ENCODE data around the gene SEMA3A. TPM values are rescaled to one million over a fixed set of nuclear protein-coding genes. Genes with fewer than 3 reads are reported as not detected.

Gene SEMA3A
- polyA plus RNA-seq, 1 donor from 2014 or later, result 22.8 TPM

DNA sequence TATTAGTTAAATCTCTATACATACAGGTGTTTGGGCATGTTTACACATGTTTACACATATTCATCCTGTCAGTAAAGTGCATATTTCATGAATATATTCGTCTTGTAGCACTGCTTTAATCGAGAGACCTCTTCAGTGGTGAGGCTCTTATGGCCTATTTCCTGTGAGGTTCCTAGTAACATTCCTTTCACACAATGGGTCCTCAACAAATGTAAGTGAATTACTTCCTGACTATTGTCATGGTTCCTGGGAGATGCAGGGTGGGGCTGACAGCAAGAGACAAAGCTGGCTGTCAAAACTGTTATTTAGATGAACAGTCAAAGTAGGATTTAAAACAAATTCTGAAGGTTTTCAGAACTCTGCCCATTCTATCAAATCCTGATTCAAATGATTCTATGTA lies 12.4 kb upstream of the SEMA3A start:
- no peak overlapping the region for H3K4me2 ChIP-seq (ENCODE audit: low read length)
- H3K27ac ChIP-seq (ENCODE audit: low read length), result no peak overlapping the region

DNA sequence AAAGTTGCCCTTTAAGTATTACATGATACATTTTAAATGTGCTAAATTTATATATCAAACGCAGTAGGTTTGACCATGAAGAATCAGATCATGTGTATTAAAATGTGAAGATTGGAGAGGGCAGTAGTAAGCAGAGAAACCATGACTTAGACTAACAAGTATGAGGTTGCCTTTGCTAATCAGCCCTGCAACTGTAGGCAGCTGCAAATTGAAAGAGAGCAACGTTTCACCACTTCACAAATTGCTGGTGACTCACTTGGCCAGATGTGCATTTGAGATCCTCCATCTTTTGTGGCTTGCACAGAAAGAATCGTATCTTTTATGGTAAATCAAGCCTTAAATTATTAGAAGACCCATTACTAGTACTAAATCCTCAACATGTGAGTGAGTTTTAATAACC lies 10.1 kb upstream of the SEMA3A start:
- TF ChIP-seq SMC3 (conservative IDR thresholded peaks at IDR 0.05; ENCODE audit: poor library complexity), result no peak
- no peak overlapping the region for H3K4me2 ChIP-seq (ENCODE audit: low read length)
- no peak overlapping the region for H2AFZ ChIP-seq (ENCODE audit: low read depth, low read length)
- H3K4me3 ChIP-seq (ENCODE audit: low read length), result no peak overlapping the region
- H4K20me1 ChIP-seq (ENCODE audit: insufficient read depth), result no peaks in the 10 kb centered on the region
- H3K9ac ChIP-seq (ENCODE audit: low read length), result no peak overlapping the region
- H3K9me3 ChIP-seq (ENCODE audit: low read length), result no peaks in the 10 kb centered on the region
- H3K27ac ChIP-seq (ENCODE audit: low read length), result no peak overlapping the region
- no peaks in the 10 kb centered on the region for H3F3A ChIP-seq (ENCODE audit: insufficient read depth, low read length, poor library complexity, severe bottlenecking)
- no peaks in the 10 kb centered on the region for H3K27me3 ChIP-seq (ENCODE audit: insufficient read depth, low read depth, low read length)
- H3K36me3 ChIP-seq (ENCODE audit: insufficient read depth, low read length), result no peaks in the 10 kb centered on the region
- H3K79me2 ChIP-seq (replicated peaks; ENCODE audit: insufficient read depth, low read length), result no peaks in the 10 kb centered on the region
- no peaks in the 10 kb centered on the region for H3K9me2 ChIP-seq (ENCODE audit: insufficient read depth, low read length)

More for the DNA sequence above, 12.4 kb upstream of the SEMA3A start:
- H3K4me3 ChIP-seq (ENCODE audit: low read length), result no peak overlapping the region
- no peaks in the 10 kb centered on the region for H3K9me2 ChIP-seq (ENCODE audit: insufficient read depth, low read length)
- H3K9ac ChIP-seq (ENCODE audit: low read length), result no peak overlapping the region
- H4K20me1 ChIP-seq (ENCODE audit: insufficient read depth), result no peaks in the 10 kb centered on the region
- H3F3A ChIP-seq (ENCODE audit: insufficient read depth, low read length, poor library complexity, severe bottlenecking), result no peaks in the 10 kb centered on the region
- TF ChIP-seq POLR2AphosphoS5 (IDR thresholded peaks at IDR 0.05) (no peak), TAF1 (IDR thresholded peaks at IDR 0.05; ENCODE audit: low read depth) (no peak), MXI1 (conservative IDR thresholded peaks at IDR 0.05; ENCODE audit: poor library complexity, severe bottlenecking) (no peak), CTCF (IDR thresholded peaks at IDR 0.05; ENCODE audit: poor library complexity, severe bottlenecking) (no peak), RAD21 (conservative IDR thresholded peaks at IDR 0.05) (no peak), SMC3 (conservative IDR thresholded peaks at IDR 0.05; ENCODE audit: poor library complexity) (no peak), EZH2 (IDR thresholded peaks at IDR 0.05; ENCODE audit: borderline replicate concordance, insufficient read depth, low read length, poor library complexity, severe bottlenecking) (no peak), EP300 (conservative IDR thresholded peaks at IDR 0.05; ENCODE audit: poor library complexity, severe bottlenecking) (no peak)
- TF ChIP-seq, protein P1, sequence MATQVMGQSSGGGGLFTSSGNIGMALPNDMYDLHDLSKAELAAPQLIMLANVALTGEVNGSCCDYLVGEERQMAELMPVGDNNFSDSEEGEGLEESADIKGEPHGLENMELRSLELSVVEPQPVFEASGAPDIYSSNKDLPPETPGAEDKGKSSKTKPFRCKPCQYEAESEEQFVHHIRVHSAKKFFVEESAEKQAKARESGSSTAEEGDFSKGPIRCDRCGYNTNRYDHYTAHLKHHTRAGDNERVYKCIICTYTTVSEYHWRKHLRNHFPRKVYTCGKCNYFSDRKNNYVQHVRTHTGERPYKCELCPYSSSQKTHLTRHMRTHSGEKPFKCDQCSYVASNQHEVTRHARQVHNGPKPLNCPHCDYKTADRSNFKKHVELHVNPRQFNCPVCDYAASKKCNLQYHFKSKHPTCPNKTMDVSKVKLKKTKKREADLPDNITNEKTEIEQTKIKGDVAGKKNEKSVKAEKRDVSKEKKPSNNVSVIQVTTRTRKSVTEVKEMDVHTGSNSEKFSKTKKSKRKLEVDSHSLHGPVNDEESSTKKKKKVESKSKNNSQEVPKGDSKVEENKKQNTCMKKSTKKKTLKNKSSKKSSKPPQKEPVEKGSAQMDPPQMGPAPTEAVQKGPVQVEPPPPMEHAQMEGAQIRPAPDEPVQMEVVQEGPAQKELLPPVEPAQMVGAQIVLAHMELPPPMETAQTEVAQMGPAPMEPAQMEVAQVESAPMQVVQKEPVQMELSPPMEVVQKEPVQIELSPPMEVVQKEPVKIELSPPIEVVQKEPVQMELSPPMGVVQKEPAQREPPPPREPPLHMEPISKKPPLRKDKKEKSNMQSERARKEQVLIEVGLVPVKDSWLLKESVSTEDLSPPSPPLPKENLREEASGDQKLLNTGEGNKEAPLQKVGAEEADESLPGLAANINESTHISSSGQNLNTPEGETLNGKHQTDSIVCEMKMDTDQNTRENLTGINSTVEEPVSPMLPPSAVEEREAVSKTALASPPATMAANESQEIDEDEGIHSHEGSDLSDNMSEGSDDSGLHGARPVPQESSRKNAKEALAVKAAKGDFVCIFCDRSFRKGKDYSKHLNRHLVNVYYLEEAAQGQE (IDR thresholded peaks at IDR 0.05; ENCODE audit: borderline replicate concordance), result no peak
- H3K27me3 ChIP-seq (ENCODE audit: insufficient read depth, low read depth, low read length), result no peaks in the 10 kb centered on the region
- no peaks in the 10 kb centered on the region for H3K79me2 ChIP-seq (replicated peaks; ENCODE audit: insufficient read depth, low read length)
- no peaks in the 10 kb centered on the region for H3K36me3 ChIP-seq (ENCODE audit: insufficient read depth, low read length)
- H2AFZ ChIP-seq (ENCODE audit: low read depth, low read length), result no peak overlapping the region
- no peaks in the 10 kb centered on the region for H3K9me3 ChIP-seq (ENCODE audit: low read length)

- H3K36me3 ChIP-seq (ENCODE audit: insufficient read depth, low read length), result no peaks in the 10 kb centered on the region
- H2AFZ ChIP-seq (ENCODE audit: low read depth, low read length), result no peak overlapping the region
- TF ChIP-seq TAF1 (IDR thresholded peaks at IDR 0.05; ENCODE audit: low read depth), result no peak
- TF ChIP-seq SMC3 (conservative IDR thresholded peaks at IDR 0.05; ENCODE audit: poor library complexity), result no peak
- TF ChIP-seq MXI1 (conservative IDR thresholded peaks at IDR 0.05; ENCODE audit: poor library complexity, severe bottlenecking), result no peak
- no peak overlapping the region for H3K4me2 ChIP-seq (ENCODE audit: low read length)
- H3K27me3 ChIP-seq (ENCODE audit: insufficient read depth, low read depth, low read length), result no peaks in the 10 kb centered on the region
- H3K79me2 ChIP-seq (replicated peaks; ENCODE audit: insufficient read depth, low read length), result no peaks in the 10 kb centered on the region
- H3K9me3 ChIP-seq (ENCODE audit: low read length), result no peaks in the 10 kb centered on the region
- no peak overlapping the region for H3K9ac ChIP-seq (ENCODE audit: low read length)
- H3F3A ChIP-seq (ENCODE audit: insufficient read depth, low read length, poor library complexity, severe bottlenecking), result no peaks in the 10 kb centered on the region
- no peak overlapping the region for H3K27ac ChIP-seq (ENCODE audit: low read length)
- no peaks in the 10 kb centered on the region for H3K9me2 ChIP-seq (ENCODE audit: insufficient read depth, low read length)
- H3K4me3 ChIP-seq (ENCODE audit: low read length), result no peak overlapping the region
- H4K20me1 ChIP-seq (ENCODE audit: insufficient read depth), result no peaks in the 10 kb centered on the region
Measured at GRCh38 chr7:84202855-84203254, 8.3 kb upstream of the SEMA3A start.

Data from neural cell (in vitro differentiated cells).